Choroid plexus epithelial cell (primary cell): ENCODE measurements around the gene TIRAP.
A peak's percentile ranks its signal among the peaks of the same experiment; 100 is the strongest.

Experiments
- DNase-seq: peaks from one replicate; pipeline ENCODE4 v3.0.0-alpha.2; 2010; ENCODE audit warnings: low read depth
- H3K4me3 ChIP-seq: 2 replicates; pipeline ENCODE4 v1.5.1; 2011; ENCODE audit warnings: low read depth, mild to moderate bottlenecking, control low read depth, low read length, moderate library complexity
- CTCF ChIP-seq: conservative IDR thresholded peaks from 2 replicates; pipeline ENCODE4 v1.5.1; 2011; ENCODE audit warnings: low read depth, mild to moderate bottlenecking, control low read depth, inconsistent platforms, low read length, moderate library complexity

TIRAP gene

GRCh38 chr11:126268708-126269579 is 13.9 kb upstream of the TIRAP start, which contains the start of the genes FOXRED1 and SRPRA:
Gene FOXRED1, plus strand, starts transcription at chr11:126269154. Its CDS starts 53 bp downstream, at chr11:126269207.
Gene SRPRA, minus strand, starts transcription at chr11:126268895. Its CDS starts 91 bp downstream, at chr11:126268804.
- TF ChIP-seq CTCF = no peak

GRCh38 chr11:126277322-126277721 is 5.6 kb upstream of the TIRAP start:
- DNase-seq = no peak
- H3K4me3 ChIP-seq = no peak overlapping the region
- TF ChIP-seq CTCF = no peak

More at GRCh38 chr11:126268708-126269579, 13.9 kb upstream of the TIRAP start, which contains the start of the genes FOXRED1 and SRPRA:
- DNase-seq = peak; percentile 99
- H3K4me3 ChIP-seq = peak within 1 kb of the TSS; percentile 98

GRCh38 chr11:126277780-126278179 is 5.1 kb upstream of the TIRAP start:
- H3K4me3 ChIP-seq = no peak overlapping the region
- no peak for DNase-seq
- no peak for TF ChIP-seq CTCF

- no peak for DNase-seq
- TF ChIP-seq CTCF = no peak
- H3K4me3 ChIP-seq = no peak overlapping the region
Measured at GRCh38 chr11:126279191-126279590, 3.7 kb upstream of the TIRAP start.

- no peak for DNase-seq
- no peak overlapping the region for H3K4me3 ChIP-seq
Measured at GRCh38 chr11:126280595-126280994, 2.3 kb upstream of the TIRAP start.

GRCh38 chr11:126281245-126281644 is 1.6 kb upstream of the TIRAP start:
- TF ChIP-seq CTCF = no peak
- H3K4me3 ChIP-seq = no peak overlapping the region
- DNase-seq = no peak

More at GRCh38 chr11:126280595-126280994, 2.3 kb upstream of the TIRAP start:
- no peak for TF ChIP-seq CTCF
